HG03457 (cell line): Measurements from ENCODE around the gene LY9.
"Not testable (repeated sequence)": the region's sequence is repeated elsewhere in the genome, so short reads cannot be mapped to it uniquely, and the experiment has no call there.

ENCODE experiments used
- ATAC-seq: cut with Tn5 transposase; IDR thresholded peaks from one replicate; pipeline ENCODE4 v1.9.1; 2021; ENCODE audit warnings: moderate number of reproducible peaks; ENCODE audit not compliant: unreplicated experiment

LY9 gene

DNA sequence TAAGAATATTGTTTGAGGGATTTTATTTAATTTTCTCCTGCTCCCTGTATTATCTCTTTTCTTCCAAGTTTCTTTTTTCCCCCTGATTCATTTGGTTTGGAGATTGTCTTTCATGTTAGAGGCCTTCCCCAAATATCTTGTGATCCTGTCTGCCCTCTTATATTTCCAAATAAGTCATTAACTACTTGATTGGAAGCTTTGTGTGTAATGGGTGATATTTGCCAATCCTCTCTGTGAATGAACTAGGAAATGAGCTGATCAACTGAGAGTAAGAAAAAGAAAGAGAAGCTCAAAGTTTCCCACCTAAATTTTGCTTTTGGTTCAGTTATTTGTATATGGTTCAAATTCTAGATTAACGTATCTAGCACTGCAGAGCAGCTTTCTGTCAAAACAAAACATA, 23.6 kb upstream of the LY9 start:
- no peak for ATAC-seq

DNA sequence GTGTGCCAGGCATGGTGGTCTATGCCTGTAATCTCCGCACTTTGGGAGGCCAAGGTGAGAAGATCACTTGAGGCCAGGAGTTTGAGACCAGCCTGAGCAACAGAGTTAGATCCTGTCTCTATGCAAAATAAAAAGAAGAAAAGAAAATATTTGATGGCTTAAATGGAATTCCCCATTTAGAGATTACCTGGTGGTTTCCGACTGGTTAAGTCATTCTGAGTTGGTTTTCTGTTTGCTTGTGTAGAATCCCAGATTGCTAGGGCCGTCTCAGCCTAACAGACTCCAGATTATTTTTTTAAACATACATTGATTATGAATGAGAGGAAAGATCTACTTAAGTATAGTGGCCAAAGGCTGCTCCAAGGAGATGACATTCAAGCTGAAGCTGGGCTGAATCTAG, 22.9 kb upstream of the LY9 start:
- ATAC-seq = no peak

DNA sequence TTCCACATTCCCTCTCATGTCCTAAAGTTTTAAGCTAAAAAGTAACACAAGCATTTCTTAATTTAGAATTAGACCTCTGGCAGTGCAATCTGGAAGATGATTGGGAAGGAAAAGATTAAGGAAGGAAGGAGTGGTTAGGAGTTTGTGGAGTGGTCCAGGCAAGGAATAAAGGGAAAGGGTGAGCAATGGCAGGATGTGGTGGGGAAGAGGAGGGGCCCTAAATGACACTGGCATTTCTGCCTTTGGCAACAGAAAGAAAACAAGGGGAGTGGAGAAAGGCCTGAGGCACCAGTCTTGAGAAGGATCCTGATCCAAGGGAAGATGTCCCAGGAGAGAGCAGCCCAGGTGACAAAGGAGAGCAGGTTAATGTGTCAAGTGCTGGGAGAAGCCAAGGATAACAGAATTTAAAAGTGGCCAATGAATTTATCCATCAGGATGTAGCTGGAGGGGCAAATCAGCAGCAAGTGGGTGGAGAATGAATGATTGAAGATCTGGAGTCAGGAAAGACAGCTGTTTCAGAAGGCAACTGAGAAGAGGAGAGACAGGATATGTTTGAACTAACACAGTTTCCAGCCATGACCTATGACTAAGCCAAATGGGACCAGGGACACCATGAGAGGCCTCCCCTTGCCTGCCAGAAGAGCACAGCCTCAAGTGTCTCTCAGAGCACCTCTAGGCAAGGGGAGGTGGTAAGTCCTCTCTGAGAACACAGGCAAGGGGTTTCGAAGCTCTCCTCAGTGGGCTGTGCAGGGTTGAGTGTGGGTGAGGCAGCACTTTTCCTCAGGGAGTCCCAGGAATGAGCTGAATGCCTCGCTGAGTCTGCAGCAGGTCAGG, 20.9 kb upstream of the LY9 start:
- ATAC-seq = no peak

DNA sequence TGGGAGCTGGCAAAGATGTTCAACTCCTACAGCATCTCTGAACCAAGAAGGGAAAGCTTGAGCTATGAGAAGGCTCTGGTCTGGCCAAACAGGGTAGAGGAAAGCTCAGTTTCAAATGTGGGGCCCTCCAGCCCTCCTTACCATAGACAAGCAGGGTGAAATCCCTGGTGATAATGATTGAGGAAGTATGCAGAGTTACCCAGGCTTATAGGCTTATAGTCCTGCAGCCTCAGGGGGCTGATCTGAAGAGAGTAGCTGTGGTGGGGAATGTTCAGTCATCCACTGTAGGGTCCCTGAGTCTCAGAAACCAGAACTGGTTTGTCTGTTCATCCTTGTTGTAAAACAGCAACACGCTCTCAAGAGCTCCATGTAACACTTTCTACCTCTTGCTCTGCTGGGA, 19.8 kb upstream of the LY9 start:
- ATAC-seq = no peak

DNA sequence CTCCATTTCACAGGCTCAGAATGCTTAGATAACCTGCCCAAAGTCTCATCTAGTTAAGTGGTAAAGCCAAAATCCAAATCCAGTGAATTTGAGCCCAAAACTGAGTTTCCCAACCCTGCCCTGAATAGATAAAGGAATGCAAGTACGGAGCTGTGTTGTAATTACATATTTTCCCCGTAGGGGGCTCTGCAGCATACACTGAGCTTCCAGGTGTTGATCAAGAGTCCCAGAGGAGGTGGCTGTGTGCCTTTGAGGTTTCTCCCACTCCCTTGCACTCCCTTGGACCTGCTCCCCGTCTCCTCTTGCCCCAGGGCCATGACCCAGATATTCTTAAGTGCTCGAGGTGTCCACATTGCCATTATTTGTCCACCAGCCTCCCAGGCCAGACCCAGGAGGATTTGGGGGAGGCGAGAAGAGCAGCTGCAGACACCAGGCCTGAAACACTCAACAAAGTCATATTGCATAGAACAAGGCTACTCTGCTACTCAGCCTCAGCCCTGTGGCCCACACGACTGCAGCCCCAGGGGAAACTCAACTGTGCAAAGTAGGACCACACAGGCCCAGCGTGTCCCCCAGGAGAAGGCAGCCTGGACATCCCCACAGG, 18.4 kb upstream of the LY9 start:
- no peak for ATAC-seq

DNA sequence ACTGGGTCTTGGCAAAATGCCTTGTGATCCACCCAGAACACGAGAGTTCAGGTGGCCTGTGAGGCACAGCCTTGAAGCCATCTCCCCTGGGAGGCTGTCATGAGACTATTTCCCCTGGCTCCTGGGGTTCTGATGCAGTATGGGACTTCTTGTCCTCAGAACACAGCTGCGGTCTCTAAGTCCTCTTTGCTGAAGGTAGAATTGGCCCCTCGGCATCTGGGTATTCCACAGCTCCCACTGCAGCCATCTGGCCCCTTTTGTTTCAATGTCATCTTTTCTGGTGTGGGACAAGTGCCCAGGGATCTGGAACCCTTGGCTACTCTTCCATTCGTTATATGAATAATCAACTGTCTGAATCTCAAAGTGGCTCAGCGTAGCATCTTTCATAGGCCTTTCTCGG, 17.0 kb upstream of the LY9 start:
- ATAC-seq = no peak

DNA sequence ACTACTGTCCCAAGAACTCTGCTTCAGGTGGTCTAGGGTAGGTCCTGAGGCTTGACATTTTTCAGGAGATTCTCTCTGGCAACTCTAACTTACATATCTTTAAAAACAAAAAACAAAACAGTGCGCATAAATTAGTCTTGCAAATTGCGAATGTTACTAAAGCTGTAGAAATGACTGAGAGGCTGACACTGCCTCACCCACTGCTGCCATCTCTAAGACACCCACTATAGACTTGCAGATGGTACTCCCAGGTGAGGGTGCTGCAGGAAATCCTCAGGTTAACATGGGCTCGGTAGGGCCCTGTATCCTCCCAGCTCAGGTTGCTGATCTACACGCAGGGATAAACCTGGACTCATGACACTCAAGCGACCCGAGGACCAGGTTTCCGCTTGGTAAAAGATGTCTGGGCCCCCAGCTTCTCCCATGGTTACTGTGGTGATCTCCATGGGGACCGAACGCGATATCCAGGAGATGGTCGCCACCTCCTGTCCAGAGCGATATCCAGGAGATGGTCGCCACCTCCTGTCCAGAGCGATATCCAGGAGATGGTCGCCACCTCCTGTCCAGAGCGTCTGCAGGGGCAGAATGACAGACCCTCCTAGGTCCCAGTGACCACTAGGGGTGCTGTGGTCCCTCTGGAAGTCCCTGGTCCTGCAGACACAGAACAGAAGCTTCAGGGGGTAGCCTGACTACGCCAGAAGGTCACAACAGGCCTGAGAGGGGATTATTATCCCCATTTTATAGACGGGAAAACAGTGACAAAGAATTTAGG, 16.2 kb upstream of the LY9 start:
- ATAC-seq = no peak

DNA sequence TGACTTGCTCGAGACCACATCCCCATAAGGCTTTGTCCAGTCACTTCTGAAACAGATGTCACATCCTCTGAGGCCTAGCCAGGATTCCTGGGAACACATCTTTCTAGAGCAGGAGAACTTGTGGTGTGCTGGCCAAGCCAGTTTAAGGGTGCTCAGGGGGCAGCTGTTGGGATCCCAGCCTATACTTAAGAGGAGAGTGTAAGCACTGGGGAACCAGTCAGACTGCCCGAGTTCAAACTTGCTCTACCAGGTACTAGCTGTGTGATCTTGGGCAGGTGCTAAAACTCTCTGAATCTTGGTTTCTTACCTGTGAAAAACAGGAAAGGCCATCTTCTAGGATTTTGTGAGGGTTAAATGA, 15.6 kb upstream of the LY9 start:
- ATAC-seq = no peak

DNA sequence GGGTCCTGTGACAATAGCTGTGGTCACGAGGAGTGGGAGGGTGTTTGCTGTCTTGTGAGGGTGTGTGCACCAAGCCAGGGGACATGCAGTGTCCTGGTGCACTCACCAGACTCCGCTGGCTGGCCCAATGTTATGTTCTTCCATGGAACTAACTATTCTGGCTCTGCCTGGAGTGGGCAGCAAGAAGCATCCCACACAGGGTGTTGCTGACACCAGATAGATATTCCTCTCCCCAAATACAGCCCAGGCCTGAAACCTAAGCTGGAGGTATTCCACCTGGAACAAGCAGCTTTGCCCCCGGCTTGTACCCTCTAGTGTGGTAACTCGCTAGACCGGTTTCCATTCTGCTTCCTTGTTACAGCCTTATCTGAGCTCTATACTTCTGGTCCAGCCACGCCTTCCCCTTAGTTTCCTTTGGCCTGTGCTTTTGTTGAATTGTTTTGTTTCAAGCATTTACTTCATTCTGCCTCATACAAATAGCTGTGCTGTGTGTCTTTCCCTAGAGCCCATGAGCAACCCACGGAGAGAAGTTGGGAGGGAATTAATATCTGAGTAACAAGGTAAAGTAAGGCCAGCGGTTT, 14.7 kb upstream of the LY9 start:
- no peak for ATAC-seq

DNA sequence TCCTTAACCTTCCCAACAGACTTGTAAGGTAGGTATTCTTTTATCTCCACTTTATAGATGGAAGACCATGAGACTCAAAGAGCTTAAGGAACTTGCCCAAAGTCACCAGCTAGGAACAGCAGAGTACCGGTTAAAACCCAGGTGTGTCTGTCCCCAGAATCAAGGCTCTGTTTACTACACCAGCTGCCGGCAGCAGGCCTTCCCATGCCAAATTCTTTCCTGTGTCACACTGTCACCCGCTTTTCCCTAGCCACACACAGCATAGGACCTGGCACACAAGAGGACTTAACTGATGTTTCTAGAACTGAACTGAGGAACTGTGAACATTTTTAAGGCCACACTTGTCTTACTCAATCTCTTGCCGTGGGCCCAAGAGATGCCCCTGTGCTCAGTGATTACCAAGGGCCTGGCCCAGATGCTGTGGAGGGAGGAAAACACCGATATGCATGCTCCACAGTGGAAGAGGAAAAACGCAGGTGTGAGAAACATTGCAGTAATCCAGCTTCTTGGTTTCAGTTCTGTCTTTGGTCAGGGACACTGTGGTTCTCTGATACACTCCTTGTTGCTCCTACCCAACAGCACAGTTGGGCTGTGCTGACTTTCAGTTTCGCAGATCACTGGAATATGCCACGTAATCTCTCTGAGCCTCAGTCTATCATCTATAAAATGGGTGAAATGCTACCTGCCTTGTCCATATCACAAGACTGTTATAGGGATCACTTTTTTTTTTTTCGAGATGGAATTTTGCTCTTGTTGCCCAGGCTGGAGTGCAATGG, 13.9 kb upstream of the LY9 start:
- ATAC-seq = peak; percentile 77

DNA sequence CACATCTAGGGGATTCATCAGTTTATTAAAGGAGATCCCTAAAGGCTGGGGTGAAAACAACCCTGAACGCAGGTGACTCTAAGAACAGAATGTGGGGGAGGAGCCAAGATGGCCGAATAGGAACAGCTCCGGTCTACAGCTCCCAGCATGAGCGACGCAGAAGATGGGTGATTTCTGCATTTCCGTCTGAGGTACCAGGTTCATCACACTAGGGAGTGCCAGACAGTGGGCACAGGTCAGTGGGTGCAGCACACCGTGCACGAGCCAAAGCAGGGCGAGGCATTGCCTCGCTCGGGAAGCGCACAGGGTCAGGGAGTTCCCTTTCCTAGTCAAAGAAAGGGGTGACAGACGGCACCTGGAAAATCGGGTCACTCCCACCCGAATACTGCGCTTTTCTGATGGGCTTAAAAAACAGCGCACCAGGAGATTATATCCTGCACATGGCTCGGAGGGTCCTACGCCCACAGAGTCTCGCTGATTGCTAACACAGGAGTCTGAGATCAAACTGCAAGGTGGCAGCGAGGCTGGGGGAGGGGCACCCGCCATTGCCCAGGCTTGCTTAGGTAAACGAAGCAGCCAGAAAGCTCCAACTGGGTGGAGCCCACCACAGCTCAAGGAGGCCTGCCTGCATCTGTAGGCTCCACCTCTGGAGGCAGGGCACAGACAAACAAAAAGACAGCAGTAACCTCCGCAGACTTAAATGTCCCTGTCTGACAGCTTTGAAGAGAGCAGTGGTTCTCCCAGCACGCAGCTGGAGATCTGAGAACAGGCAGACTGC, 12.8 kb upstream of the LY9 start:
- ATAC-seq = not testable (repeated sequence)

DNA sequence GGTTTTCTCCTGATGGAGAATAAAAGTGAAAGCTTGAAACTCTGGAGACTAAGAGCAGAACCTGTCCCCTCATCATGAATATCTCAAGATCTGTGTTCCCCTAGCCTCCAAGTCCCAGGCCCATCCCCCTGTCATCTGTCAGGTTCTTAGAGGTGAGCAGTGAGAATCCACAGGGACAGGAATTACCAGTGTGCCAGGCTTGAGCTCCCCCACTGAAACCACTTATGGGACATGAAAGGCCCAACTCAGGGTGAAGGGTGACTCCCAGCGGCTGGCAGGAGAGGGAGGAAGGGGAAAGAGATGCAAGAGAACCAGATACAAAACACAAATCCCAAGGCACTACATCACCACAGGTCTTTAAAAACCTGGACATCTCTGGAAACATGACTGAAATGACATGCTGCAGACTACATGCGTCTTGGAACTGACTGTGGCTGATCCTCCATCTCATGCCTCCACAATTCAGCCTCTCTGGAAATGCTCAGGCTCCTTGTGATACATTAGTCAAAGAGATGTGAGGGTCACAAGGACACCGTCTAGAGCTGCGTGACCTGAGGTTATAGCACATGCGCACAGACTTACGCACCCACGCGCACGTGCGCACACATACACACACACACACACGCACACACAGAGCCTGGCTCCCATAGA, 6.8 kb upstream of the LY9 start:
- peak; percentile 13 for ATAC-seq

DNA sequence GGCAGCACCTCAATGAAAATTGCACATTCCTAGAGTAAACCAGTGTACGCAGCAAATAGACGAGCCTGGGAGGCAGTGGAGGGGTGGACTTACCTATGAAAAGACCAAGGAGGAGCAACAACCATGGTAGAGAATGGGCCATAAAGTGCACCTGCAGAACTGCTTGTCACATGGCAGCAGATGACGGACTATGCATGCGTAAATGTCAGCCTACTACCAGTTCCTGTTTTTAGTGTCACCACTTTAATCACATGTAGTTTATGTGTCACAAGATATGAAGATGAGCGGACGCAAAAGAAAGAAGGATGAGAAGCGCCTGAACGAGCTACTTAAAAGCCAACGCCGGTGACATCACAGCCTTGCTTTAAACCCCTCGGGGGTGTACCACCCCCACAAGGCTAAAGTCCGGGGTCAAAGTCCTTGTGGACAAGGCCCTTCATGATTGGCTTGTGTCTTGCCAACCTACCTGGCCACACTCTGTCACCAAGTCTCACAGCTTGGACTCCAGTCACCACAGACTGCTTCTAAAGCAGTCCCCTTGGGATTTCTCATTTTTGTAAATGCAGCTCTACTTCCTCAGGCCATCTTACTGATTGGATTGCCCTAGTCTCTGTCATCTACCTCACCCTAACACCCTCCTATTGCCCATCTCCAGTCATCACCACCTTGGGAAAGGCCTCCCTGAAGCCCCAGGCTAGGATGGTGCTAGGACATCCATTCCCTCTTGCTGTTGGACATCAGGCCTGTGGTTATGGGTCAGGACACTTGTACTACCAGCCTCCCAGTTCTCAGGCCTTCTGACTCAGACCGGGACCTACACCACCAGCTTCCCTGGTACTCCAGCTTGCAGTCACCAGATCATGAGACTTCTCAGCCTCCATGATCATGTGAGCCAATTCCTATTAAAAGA, 6.0 kb upstream of the LY9 start:
- ATAC-seq = peak; percentile 48

DNA sequence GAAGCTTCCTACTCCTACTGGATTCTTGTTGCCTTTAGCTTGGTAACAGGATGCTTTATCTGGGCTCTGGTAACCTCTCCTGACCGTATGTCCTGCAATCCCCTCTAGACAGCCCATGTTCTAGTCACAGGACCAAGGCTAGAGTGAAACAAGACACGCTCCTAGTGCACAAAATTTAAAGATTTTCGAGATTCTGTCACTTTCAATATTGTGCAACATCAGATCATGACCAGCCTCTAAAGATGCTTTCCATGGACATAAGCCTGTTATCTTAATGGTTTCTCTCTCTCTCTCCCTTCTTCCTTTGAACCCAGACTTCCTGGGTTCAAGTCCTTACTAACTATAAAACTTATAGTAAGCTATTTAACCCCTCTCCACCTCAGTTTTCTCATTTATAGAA, 1.6 kb upstream of the LY9 start:
- no peak for ATAC-seq

DNA sequence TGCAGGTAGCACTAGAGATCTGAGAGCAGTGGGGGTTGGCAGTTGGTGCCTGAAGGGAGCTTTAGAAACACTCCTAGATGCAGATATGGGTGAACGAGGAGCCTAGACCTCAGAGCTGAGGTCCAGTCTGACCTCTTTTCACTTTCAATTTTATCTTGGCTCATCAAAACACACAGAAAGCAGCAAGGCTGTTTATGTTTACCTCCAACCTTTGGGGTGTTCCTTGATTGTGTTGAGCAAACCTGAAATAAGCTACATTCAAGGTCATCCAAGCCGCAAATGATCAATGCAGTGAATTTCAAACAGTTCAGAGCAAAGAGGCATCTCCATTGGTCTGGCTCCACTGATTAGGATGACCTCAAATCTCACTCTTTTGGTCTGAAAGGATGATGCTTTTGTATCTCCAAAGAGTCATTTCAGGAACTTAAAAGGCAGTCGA, 1.3 kb downstream of the LY9 start:
- ATAC-seq = no peak

DNA sequence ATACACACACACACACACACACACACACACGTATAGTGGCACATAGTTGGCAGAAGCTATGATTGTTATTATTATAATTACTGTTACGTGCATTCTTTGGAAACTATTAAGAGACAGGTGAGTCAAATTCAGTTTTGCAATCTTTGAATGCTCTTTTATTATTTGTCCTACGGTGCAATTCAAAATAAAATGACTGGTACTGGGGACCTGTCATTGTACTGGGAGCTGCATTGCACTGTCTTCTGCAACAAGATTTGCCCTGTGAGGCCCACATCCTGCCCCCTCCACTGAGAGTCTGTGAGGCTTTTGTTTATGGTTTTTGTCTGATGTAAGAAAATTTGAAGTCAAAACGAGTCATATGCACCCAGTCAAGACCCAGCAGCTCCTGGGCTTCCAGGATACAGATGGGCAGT, 1.9 kb downstream of the LY9 start:
- no peak for ATAC-seq

DNA sequence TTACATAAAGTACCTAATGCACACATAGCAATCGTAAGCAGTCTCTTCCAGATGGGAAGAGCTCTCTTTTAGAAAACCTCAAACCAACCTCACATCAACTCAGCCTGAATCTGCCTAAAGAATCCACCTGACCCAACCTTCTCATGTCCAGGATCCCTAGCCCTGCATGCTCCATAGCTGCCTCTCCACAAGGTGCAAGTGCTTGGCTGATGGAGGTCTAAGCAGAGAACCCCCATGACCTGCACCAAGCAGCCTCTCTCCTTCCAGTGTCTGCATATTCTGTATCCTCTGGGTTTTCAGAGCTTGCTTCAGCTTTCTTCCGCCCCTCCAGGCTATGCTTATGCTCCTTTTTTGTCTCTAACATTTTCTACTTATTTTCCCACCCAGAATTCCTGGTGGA, 2.5 kb downstream of the LY9 start:
- no peak for ATAC-seq

DNA sequence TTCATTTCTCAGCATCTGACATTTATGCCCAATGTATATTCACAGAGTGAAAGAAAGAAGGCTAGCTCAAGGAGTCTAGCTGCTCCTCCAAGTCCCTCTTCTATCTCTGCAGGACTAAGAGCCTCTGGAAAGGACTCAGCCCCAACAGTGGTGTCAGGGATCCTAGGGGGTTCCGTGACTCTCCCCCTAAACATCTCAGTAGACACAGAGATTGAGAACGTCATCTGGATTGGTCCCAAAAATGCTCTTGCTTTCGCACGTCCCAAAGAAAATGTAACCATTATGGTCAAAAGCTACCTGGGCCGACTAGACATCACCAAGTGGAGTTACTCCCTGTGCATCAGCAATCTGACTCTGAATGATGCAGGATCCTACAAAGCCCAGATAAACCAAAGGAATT, 3.7 kb downstream of the LY9 start:
- no peak for ATAC-seq

DNA sequence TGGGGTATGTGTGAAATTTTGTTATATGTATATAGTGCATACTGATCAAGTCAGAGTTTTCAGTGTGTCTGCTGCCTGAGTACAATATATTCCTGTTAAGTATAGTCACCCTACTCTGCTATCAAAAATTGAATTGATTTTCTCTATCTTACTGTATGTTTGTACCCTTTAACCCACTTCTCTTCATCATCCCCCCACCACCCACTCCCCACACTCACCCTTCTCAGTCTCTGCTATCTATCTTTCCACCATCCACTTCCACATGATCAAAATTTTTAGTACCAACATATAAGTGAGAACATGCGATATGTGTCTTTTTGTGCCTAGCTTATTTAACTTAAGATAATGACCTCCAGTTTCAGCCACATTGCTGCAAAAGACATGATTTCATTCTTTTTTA, 4.2 kb downstream of the LY9 start:
- no peak for ATAC-seq
